H1 (cell line): ENCODE data around the gene NBPF1. TPM values are rescaled to one million over a fixed set of nuclear protein-coding genes. Genes with fewer than 3 reads are reported as not detected.
"Not testable (repeated sequence)": the region's sequence is repeated elsewhere in the genome, so short reads cannot be mapped to it uniquely, and the experiment has no call there.

Experiments
- CTCF ChIA-PET: fragments of 300-600 bp; sonication (Branson Sonifier 250); formaldehyde crosslinking; loops from one replicate; lab custom pipeline; 2021; ENCODE audit not compliant: partially characterized antibody; lab: Charles Lee
- POLR2A ChIA-PET: fragments of 300-600 bp; sonication (Branson Sonifier 250); formaldehyde crosslinking; loops from one replicate; lab custom pipeline; 2021; ENCODE audit warnings: inconsistent platforms; ENCODE audit not compliant: partially characterized antibody; lab: Charles Lee
- DNase-seq, 2 experiments: peaks; one replicate each; pipeline versions ENCODE4 v3.0.0 to v3.0.0-alpha.2; 2010 to 2022; ENCODE audit warnings: low spot score in 2 of 2, low read depth in 1 of 2, mixed read lengths in 1 of 2
- FAIRE-seq: peaks from 2 replicates; lab custom pipeline; 2011; peaks lifted over from hg19 to GRCh38; lab: Jason Lieb, UNC
- H2AFZ ChIP-seq: 2 replicates; pipeline ENCODE4 v1.8.1; 2012; ENCODE audit warnings: low read length, inconsistent platforms
- H2AK5ac ChIP-seq: 2 replicates; pipeline ENCODE4 v1.6.1; 2013; ENCODE audit warnings: low read depth, low read length
- H2BK120ac ChIP-seq: replicated peaks from 2 replicates; pipeline ENCODE3; 2013; ENCODE audit warnings: low read depth, low read length, inconsistent platforms
- H2BK12ac ChIP-seq: 2 replicates; pipeline ENCODE4 v1.6.1; 2013; ENCODE audit warnings: low read depth, low read length
- H2BK15ac ChIP-seq: 2 replicates; pipeline ENCODE4 v1.6.1; 2013; ENCODE audit warnings: low read length
- H2BK20ac ChIP-seq: 2 replicates; pipeline ENCODE4 v1.6.1; 2013; ENCODE audit warnings: low read length
- H2BK5ac ChIP-seq: 2 replicates; pipeline ENCODE4 v1.6.1; 2013; ENCODE audit warnings: low read depth, low read length
- H3K14ac ChIP-seq: 2 replicates; pipeline ENCODE4 v1.6.1; 2013; ENCODE audit warnings: inconsistent platforms; ENCODE audit not compliant: insufficient read length
- H3K18ac ChIP-seq: 2 replicates; pipeline ENCODE4 v1.6.1; 2013; ENCODE audit warnings: low read length; ENCODE audit errors: extremely low read depth
- H3K23ac ChIP-seq: 2 replicates; pipeline ENCODE4 v1.6.1; 2013; ENCODE audit warnings: inconsistent platforms; ENCODE audit not compliant: insufficient read length
- H3K23me2 ChIP-seq: 2 replicates; pipeline ENCODE4 v1.6.1; 2013; ENCODE audit warnings: low read depth, low read length
- H3K27ac ChIP-seq: 2 replicates; pipeline ENCODE4 v1.6.1; 2011; ENCODE audit warnings: low read depth, low read length, inconsistent platforms
- H3K27me3 ChIP-seq, 4 experiments: replicated peaks in 1 of 4; 1 replicate in 1 of 4; 2 replicates in 3 of 4; pipeline versions ENCODE4 v1.6.1 to v1.8.1; 2011 to 2013; ENCODE audit warnings: low read length in 3 of 4, mild to moderate bottlenecking in 3 of 4, inconsistent platforms in 2 of 4, mixed read lengths in 2 of 4, moderate library complexity in 1 of 4; ENCODE audit not compliant: control insufficient read depth in 3 of 4, insufficient read depth in 3 of 4; ENCODE audit errors: extremely low read depth in 1 of 4
- H3K36me3 ChIP-seq, 4 experiments: 2 replicates each; pipeline versions ENCODE4 v1.6.1 to v1.8.1; 2011 to 2013; ENCODE audit warnings: mild to moderate bottlenecking in 4 of 4, low read length in 3 of 4, moderate library complexity in 2 of 4, control low read depth in 1 of 4, inconsistent platforms in 1 of 4; ENCODE audit not compliant: insufficient read depth in 4 of 4, control insufficient read depth in 2 of 4
- H3K4ac ChIP-seq: replicated peaks from 2 replicates; pipeline ENCODE3; 2013; ENCODE audit warnings: low read length, low read depth, mixed read lengths, inconsistent platforms; ENCODE audit not compliant: insufficient read length
- H3K4me1 ChIP-seq, 4 experiments: replicated peaks in 1 of 4; 1 replicate in 1 of 4; 2 replicates in 3 of 4; pipeline versions ENCODE4 v1.6.1 to v1.8.1; 2011 to 2013; ENCODE audit warnings: low read length in 3 of 4, inconsistent platforms in 2 of 4, mixed read lengths in 1 of 4; ENCODE audit not compliant: insufficient read depth in 4 of 4, control insufficient read depth in 3 of 4
- H3K4me2 ChIP-seq, 2 experiments: 2 replicates each; pipeline versions ENCODE4 v1.6.1 to v1.8.1; 2011 to 2013; ENCODE audit warnings: low read depth in 2 of 2, low read length in 2 of 2, control low read depth in 1 of 2, inconsistent platforms in 1 of 2, mild to moderate bottlenecking in 1 of 2; ENCODE audit not compliant: insufficient read depth in 1 of 2
- H3K4me3 ChIP-seq, 4 experiments: fragments of 200-600, 300-600 bp in 1 of 4; sonication (generic), shearing (Covaris generic), sonication (Bioruptor Twin) in 1 of 4; 2 replicates each; pipeline versions ENCODE4 v1.5.1 to v1.8.1; 2011 to 2016; ENCODE audit warnings: low read length in 4 of 4, low read depth in 3 of 4, control low read depth in 2 of 4, inconsistent platforms in 2 of 4, mild to moderate bottlenecking in 2 of 4, mixed read lengths in 1 of 4, moderate library complexity in 1 of 4; ENCODE audit not compliant: insufficient read depth in 2 of 4; ENCODE audit errors: extremely low read depth in 1 of 4
- H3K56ac ChIP-seq: replicated peaks from 2 replicates; pipeline ENCODE3; 2013; ENCODE audit warnings: low read depth, mild to moderate bottlenecking, mixed read lengths, low read length, inconsistent platforms; ENCODE audit not compliant: insufficient read length
- H3K79me1 ChIP-seq: 2 replicates; pipeline ENCODE4 v1.6.1; 2013; ENCODE audit warnings: low read depth, low read length, control low read depth
- H3K79me2 ChIP-seq, 2 experiments: 2 replicates each; pipeline versions ENCODE4 v1.6.1 to v1.8.1; 2012 to 2013; ENCODE audit warnings: low read length in 2 of 2, mild to moderate bottlenecking in 2 of 2, inconsistent platforms in 1 of 2; ENCODE audit not compliant: insufficient read depth in 2 of 2, control insufficient read depth in 1 of 2
- H3K9ac ChIP-seq, 4 experiments: replicated peaks in 1 of 4; 1 replicate in 1 of 4; 2 replicates in 3 of 4; pipeline versions ENCODE4 v1.6.1 to v1.8.1; 2011 to 2013; ENCODE audit warnings: low read depth in 3 of 4, low read length in 3 of 4, control low read depth in 2 of 4, mild to moderate bottlenecking in 2 of 4, moderate library complexity in 2 of 4, inconsistent platforms in 1 of 4; ENCODE audit errors: extremely low read depth in 1 of 4
- H3K9me3 ChIP-seq, 2 experiments: 2 replicates each; pipeline versions ENCODE4 v1.6.1 to v1.8.1; 2012 to 2013; ENCODE audit warnings: mild to moderate bottlenecking in 2 of 2, moderate library complexity in 2 of 2, control low read depth in 1 of 2, inconsistent platforms in 1 of 2, low read depth in 1 of 2, low read length in 1 of 2, mixed read lengths in 1 of 2; ENCODE audit not compliant: insufficient read depth in 2 of 2
- H4K20me1 ChIP-seq, 2 experiments: replicated peaks in 1 of 2; 2 replicates each; pipeline versions ENCODE3 to v1.8.1; 2011 to 2013; ENCODE audit warnings: inconsistent platforms in 2 of 2, low read length in 2 of 2, mild to moderate bottlenecking in 1 of 2; ENCODE audit not compliant: insufficient read depth in 2 of 2, control insufficient read depth in 1 of 2
- H4K5ac ChIP-seq: 2 replicates; pipeline ENCODE4 v1.6.1; 2013; ENCODE audit warnings: low read length, low read depth, mixed read lengths, inconsistent platforms; ENCODE audit not compliant: insufficient read length
- H4K8ac ChIP-seq: 2 replicates; pipeline ENCODE4 v1.8.0; 2013; ENCODE audit warnings: mild to moderate bottlenecking, moderate library complexity, low read length, inconsistent platforms; ENCODE audit not compliant: insufficient read depth; ENCODE audit errors: extremely low read depth
- H4K91ac ChIP-seq: replicated peaks from 2 replicates; pipeline ENCODE3; 2013; ENCODE audit warnings: low read length, mixed read lengths, inconsistent platforms; ENCODE audit not compliant: insufficient read length
- CEBPB ChIP-seq: IDR thresholded peaks from 2 replicates; pipeline ENCODE4 v1.6.1; 2012; ENCODE audit warnings: low read depth, low read length
- CTBP2 ChIP-seq: IDR thresholded peaks from 2 replicates; pipeline ENCODE4 v1.7.0; 2011; ENCODE audit warnings: borderline replicate concordance, mild to moderate bottlenecking, moderate library complexity, mixed read lengths, low read length; ENCODE audit not compliant: insufficient read depth, insufficient read length
- EP300 ChIP-seq, 2 experiments: IDR thresholded peaks; 1 replicate in 1 of 2; 2 replicates in 1 of 2; pipeline ENCODE4 v1.6.1; 2011 to 2012; ENCODE audit warnings: low read depth in 2 of 2, low read length in 2 of 2, mild to moderate bottlenecking in 2 of 2, borderline replicate concordance in 1 of 2, inconsistent platforms in 1 of 2, moderate library complexity in 1 of 2
- GABPA ChIP-seq: IDR thresholded peaks from 2 replicates; pipeline ENCODE4 v1.6.1; 2011; ENCODE audit warnings: mild to moderate bottlenecking, low read length, moderate library complexity, borderline replicate concordance; ENCODE audit not compliant: insufficient read depth
- JUND ChIP-seq: IDR thresholded peaks from 2 replicates; pipeline ENCODE4 v1.6.1; 2011; ENCODE audit warnings: mild to moderate bottlenecking, improper control_type of control experiment, low read length
- KDM4A ChIP-seq: IDR thresholded peaks from one replicate; pipeline ENCODE4 v1.7.1; 2012; ENCODE audit warnings: low read depth, mild to moderate bottlenecking, moderate library complexity, low read length, inconsistent platforms; ENCODE audit not compliant: severe bottlenecking
- KDM5A ChIP-seq: fragments of 200-600 bp; IDR thresholded peaks from 2 replicates; pipeline ENCODE4 v1.7.1; 2012; ENCODE audit warnings: mild to moderate bottlenecking, low read length, inconsistent platforms, mixed read lengths
- POLR2A ChIP-seq, 2 experiments: IDR thresholded peaks; 1 replicate in 1 of 2; 2 replicates in 1 of 2; pipeline ENCODE4 v1.6.1; 2011; ENCODE audit warnings: low read depth in 2 of 2, low read length in 2 of 2, mild to moderate bottlenecking in 2 of 2; ENCODE audit errors: control extremely low read depth in 1 of 2
- RXRA ChIP-seq: IDR thresholded peaks from 2 replicates; pipeline ENCODE4 v1.6.1; 2011; ENCODE audit warnings: low read depth, mild to moderate bottlenecking, low read length, moderate library complexity; ENCODE audit not compliant: insufficient read depth
- SUZ12 ChIP-seq: fragments of 200-600 bp; sonication (generic); IDR thresholded peaks from 2 replicates; pipeline ENCODE4 v1.6.1; 2012; ENCODE audit warnings: mild to moderate bottlenecking, inconsistent platforms, low read length, moderate library complexity, mixed read lengths
- TEAD4 ChIP-seq: IDR thresholded peaks from 2 replicates; pipeline ENCODE4 v1.6.1; 2012; ENCODE audit warnings: low read depth, low read length, inconsistent platforms, mixed read lengths
- WGBS, 2 experiments: shearing (Covaris generic) in 1 of 2; methylation state at CpG; one replicate each; pipeline versions ENCODE4 v1.1.6 to v1.1.7; 2013 to 2015; ENCODE audit warnings: low lambda C conversion rate in 2 of 2, mixed read lengths in 2 of 2, inconsistent platforms in 1 of 2, low coverage in 1 of 2, missing lambda C conversion rate in 1 of 2; ENCODE audit not compliant: insufficient replicate concordance in 2 of 2, insufficient coverage in 1 of 2, insufficient read length in 1 of 2; ENCODE audit errors: extremely low coverage in 1 of 2, missing lambda C conversion rate in 1 of 2; 5-methylcytosine and 5-hydroxymethylcytosine counted together
- polyA plus RNA-seq, 7 experiments: library from polyadenylated mRNA; depleted of rRNA in 3 of 7; stranded (reverse) in 5 of 7; unstranded in 2 of 7; fragments of >200 nt in 5 of 7; fragments of 200-250 nt in 2 of 7; gene quantifications; 1 replicate in 5 of 7; 2 replicates in 1 of 7; 4 replicates in 1 of 7; pipeline versions ENCODE4 v1.2.1 to v1.2.3, GENCODE V29; 2011 to 2013; ENCODE audit warnings: missing spikeins in 2 of 7, mixed read lengths in 2 of 7
- total RNA-seq: library from RNA; stranded (reverse); fragmentation: NEBNext Ultra II Directional; extraction: Animal tissue kit (Norgen Biotek cat#: 25700); gene quantifications from 2 replicates; pipeline ENCODE4 v1.2.1, GENCODE V29; 2021

Gene NBPF1
- total and polyA plus RNA-seq, 2 of the 8 experiments (the other 6 are each of a cell fraction or from before 2014, with no cell fraction given), result 9.6 to 19.3 TPM

DNA sequence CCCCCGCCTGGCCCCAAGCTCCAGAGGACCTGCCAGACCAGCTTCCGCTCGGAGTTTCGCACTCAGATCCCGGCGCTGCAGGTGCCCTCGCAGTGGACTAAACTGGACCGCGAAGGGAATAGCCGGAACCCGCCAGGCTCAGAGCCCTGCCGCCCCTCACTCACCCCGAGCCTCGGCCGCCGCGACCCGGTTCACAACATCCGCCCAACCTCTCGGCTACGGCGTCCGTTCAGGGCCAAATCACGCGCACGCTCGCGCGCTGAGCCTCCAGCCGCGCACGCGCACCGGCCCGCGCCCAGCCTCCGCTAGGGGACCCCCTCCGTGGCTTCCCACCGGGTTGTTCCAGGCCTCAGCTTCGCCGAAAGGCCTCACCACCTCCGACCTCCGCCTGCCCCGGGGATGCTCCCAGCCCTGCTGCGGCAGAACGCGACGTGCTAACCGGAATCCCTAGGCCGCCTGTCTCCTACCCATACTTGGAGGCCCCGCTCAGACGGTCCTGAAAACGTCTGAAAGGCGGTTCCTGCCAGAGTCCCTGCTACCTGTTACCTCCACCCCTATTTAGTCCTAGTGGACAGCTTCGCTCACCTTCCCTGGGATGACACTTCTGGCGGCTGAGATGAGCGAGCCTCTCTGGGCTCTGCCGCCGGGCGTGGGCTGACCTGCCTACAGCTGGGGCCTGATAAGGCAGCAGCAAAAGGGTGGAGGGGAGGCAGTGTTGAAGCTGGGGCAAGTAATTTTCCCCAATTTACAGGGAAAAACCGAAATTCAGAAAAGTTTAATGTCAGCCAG is 31.3 kb upstream of the NBPF1 start:
- Histone ChIP-seq H3K4me3 (peak overlapping the region; percentile 48 to 100 (median 70)), H3K4me2 (peak overlapping the region; percentile 72 to 92), H4K8ac (peak overlapping the region; percentile 94), H3K27me3 (peaks cover 9 to 27% (median 22%) of the 10 kb centered on the region in 4 experiments; a peak in 6 of 7 replicates), H3K9ac (peak overlapping the region; percentile 53 to 93 (median 79)), H3K56ac (peak overlapping the region; percentile 73), H3K14ac (peak overlapping the region; percentile 8), H4K5ac (peak overlapping the region; percentile 92), H2BK5ac (peak overlapping the region; percentile 72; the same call in 1 of the 2 replicates), H3K4me1 (peaks cover 0 to 17% (median 12%) of the 10 kb centered on the region in 4 experiments; a peak in 6 of 7 replicates), H2BK15ac (peak overlapping the region; percentile 62), H3K18ac (peak overlapping the region; percentile 88), H2AFZ (peak overlapping the region; percentile 32), H2BK12ac (peak overlapping the region; percentile 70), H4K91ac (peak overlapping the region; percentile 85)
- not testable (repeated sequence) for H3K9me3 ChIP-seq, H2AK5ac ChIP-seq, H3K79me1 ChIP-seq, H3K36me3 ChIP-seq, H3K4ac ChIP-seq, H3K79me2 ChIP-seq, H4K20me1 ChIP-seq, H2BK20ac ChIP-seq, H3K27ac ChIP-seq, FAIRE-seq, H3K23me2 ChIP-seq, H3K23ac ChIP-seq, H2BK120ac ChIP-seq
- 7% methylated on average over 61 of the region's 61 CpGs; no CpG with 5 or more reads in 1 of the 2 experiments for WGBS, 2 experiments
- POLR2A ChIA-PET, result interaction anchor here (0.7 to 1.9 kb wide), 5 partner anchors 14 to 54 kb away, joined by 3 to 5 read pairs (median 4); partner anchors contain the start of gene NBPF1
- CTCF ChIA-PET, result interaction anchor here (0.5 to 2.5 kb wide), 6 partner anchors 20 to 1141 kb away, joined by 3 to 27 read pairs (median 4); no protein-coding TSS in a partner anchor
- DNase-seq, result peak; percentile 92 to 100
- TF ChIP-seq RXRA (0 out of 2 replicates have a peak, but pooled peaks have one; percentile 6), GABPA (peak; percentile 90), TEAD4 (peak; percentile 74; the same call in 1 of the 2 replicates), CEBPB (peak; percentile 68; the same call in 1 of the 2 replicates), JUND (peak; percentile 71; the same call in 1 of the 2 replicates), SUZ12 (peak; percentile 58), EP300 (IDR thresholded peaks at IDR 0.05; ENCODE audit: borderline replicate concordance in 1 of 2, low read depth in 2 of 2, low read length in 2 of 2) (peak in 1 of 2 experiments; percentile 82; a peak in 1 of 3 replicates), CTBP2 (peak; percentile 65), POLR2A (IDR thresholded peaks at IDR 0.05; ENCODE audit: control extremely low read depth in 1 of 2, low read depth in 2 of 2, low read length in 2 of 2) (peak in 1 of 2 experiments; percentile 89; a peak in 2 of 3 replicates), KDM4A (peak; percentile 98), KDM5A (peak; percentile 56)
